HEK293T (cell line): ENCODE results near the gene XPO4.

ENCODE experiments used
- ARNT ChIP-seq: fragments of 450-650 bp; IDR thresholded peaks from 2 replicates; pipeline ENCODE4 v1.6.1; 2017; ENCODE audit warnings: mild to moderate bottlenecking
- BHLHE40 ChIP-seq: fragments of 450-650 bp; IDR thresholded peaks from 2 replicates; pipeline ENCODE4 v1.6.1; 2016; ENCODE audit warnings: mild to moderate bottlenecking, moderate library complexity, borderline replicate concordance
- ELF4 ChIP-seq: fragments of 450-650 bp; IDR thresholded peaks from 2 replicates; pipeline ENCODE4 v1.6.1; 2017; ENCODE audit warnings: antibody characterized with exemption
- FOXK2 ChIP-seq: fragments of 450-650 bp; IDR thresholded peaks from 2 replicates; pipeline ENCODE4 v1.6.1; 2016; ENCODE audit warnings: mild to moderate bottlenecking
- FOXM1 ChIP-seq: fragments of 450-650 bp; IDR thresholded peaks from 2 replicates; pipeline ENCODE4 v1.6.1; 2017; ENCODE audit warnings: mild to moderate bottlenecking, borderline replicate concordance
- HDGF ChIP-seq: fragments of 450-650 bp; IDR thresholded peaks from 2 replicates; pipeline ENCODE4 v1.6.1; 2017; ENCODE audit warnings: antibody characterized with exemption, borderline replicate concordance
- L3MBTL2 ChIP-seq: fragments of 450-650 bp; conservative IDR thresholded peaks from 2 replicates; pipeline ENCODE4 v1.6.1; 2016; ENCODE audit warnings: mild to moderate bottlenecking
- PKNOX1 ChIP-seq: fragments of 450-650 bp; IDR thresholded peaks from 2 replicates; pipeline ENCODE4 v1.6.1; 2016
- SP1 ChIP-seq: fragments of 450-650 bp; IDR thresholded peaks from 2 replicates; pipeline ENCODE4 v1.6.1; 2017
- ZNF384 ChIP-seq: fragments of 450-650 bp; IDR thresholded peaks from 2 replicates; pipeline ENCODE4 v1.6.1; 2016

DNA sequence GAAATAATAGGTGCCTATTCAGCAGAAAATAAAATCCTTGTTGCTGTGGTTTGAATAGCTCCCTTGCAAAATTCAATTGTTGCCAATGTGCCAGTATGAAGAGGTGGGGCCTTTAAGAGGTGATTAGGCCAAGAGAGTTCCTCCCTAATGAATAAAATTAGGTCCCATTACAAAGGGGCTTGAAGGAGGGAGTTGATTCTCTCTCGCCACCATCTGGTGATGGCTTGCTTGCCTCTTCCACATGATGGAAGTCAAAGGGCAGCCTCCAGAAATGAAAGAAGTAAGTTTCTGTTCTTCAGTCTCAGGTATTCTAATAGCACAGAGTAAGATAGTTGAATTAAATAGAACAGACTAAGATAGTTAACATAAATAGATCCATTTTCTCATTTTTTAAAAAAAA lies 125.8 kb downstream of the XPO4 start:
- TF ChIP-seq FOXM1 (no peak), FOXK2 (no peak), SP1 (no peak), BHLHE40 (no peak), ZNF384 (no peak), ELF4 (no peak), PKNOX1 (no peak), ARNT (no peak), L3MBTL2 (no peak), HDGF (no peak)
